OCI-LY1 (cell line): ENCODE data around the gene UGT1A4.

ENCODE experiments used
- H2AFZ ChIP-seq: fragments of 200-600 bp; sonication (generic), shearing (Covaris generic); 2 replicates; pipeline ENCODE4 v1.6.0; 2014; ENCODE audit warnings: antibody characterized with exemption, mild to moderate bottlenecking, low read length
- H3F3A ChIP-seq: fragments of 200-600 bp; sonication (generic), shearing (Covaris generic); 2 replicates; pipeline ENCODE4 v1.6.0; 2014; ENCODE audit warnings: mild to moderate bottlenecking, antibody characterized with exemption, low read length, moderate library complexity; ENCODE audit not compliant: insufficient read depth
- H3K27ac ChIP-seq: fragments of 200-600 bp; sonication (generic); 2 replicates; pipeline ENCODE4 v1.5.1; 2014; ENCODE audit warnings: low read length, mixed run types, mild to moderate bottlenecking, low read depth; ENCODE audit not compliant: poor library complexity, severe bottlenecking
- H3K27me3 ChIP-seq: fragments of 200-600 bp; sonication (generic); 2 replicates; pipeline ENCODE4 v1.6.0; 2014; ENCODE audit warnings: antibody characterized with exemption, mild to moderate bottlenecking, low read length, moderate library complexity; ENCODE audit not compliant: insufficient read depth
- H3K36me3 ChIP-seq: fragments of 200-600 bp; sonication (generic); 2 replicates; pipeline ENCODE4 v1.6.1; 2014; ENCODE audit warnings: mild to moderate bottlenecking, antibody characterized with exemption, low read length, moderate library complexity, mixed read lengths; ENCODE audit not compliant: insufficient read depth
- H3K4me1 ChIP-seq: fragments of 200-600 bp; sonication (generic); 2 replicates; pipeline ENCODE4 v1.5.1; 2014; ENCODE audit warnings: mild to moderate bottlenecking, low read length, moderate library complexity; ENCODE audit not compliant: insufficient read depth, severe bottlenecking
- H3K4me2 ChIP-seq: fragments of 200-600 bp; sonication (generic), shearing (Covaris generic); 2 replicates; pipeline ENCODE4 v1.6.1; 2014; ENCODE audit warnings: low read length
- H3K4me3 ChIP-seq: fragments of 200-600 bp; sonication (generic); 2 replicates; pipeline ENCODE4 v1.5.1; 2014; ENCODE audit warnings: low read length, low read depth, mild to moderate bottlenecking, mixed read lengths; ENCODE audit not compliant: poor library complexity, severe bottlenecking
- H3K79me2 ChIP-seq: fragments of 200-600 bp; shearing (Covaris generic); 2 replicates; pipeline ENCODE4 v1.6.1; 2016; ENCODE audit warnings: mixed run types, low read length, mixed read lengths; ENCODE audit not compliant: insufficient read depth
- H3K9ac ChIP-seq: fragments of 200-600 bp; sonication (generic), shearing (Covaris generic); 2 replicates; pipeline ENCODE4 v1.6.1; 2014; ENCODE audit warnings: mild to moderate bottlenecking, low read length, mixed read lengths
- H3K9me2 ChIP-seq: fragments of 200-600 bp; sonication (generic), shearing (Covaris generic); 2 replicates; pipeline ENCODE4 v1.6.1; 2014; ENCODE audit warnings: low read depth, mild to moderate bottlenecking, low read length, mixed read lengths
- H3K9me3 ChIP-seq: fragments of 200-600 bp; shearing (Covaris generic); 2 replicates; pipeline ENCODE4 v1.6.1; 2014; ENCODE audit warnings: low read length, mixed read lengths
- H4K20me1 ChIP-seq: fragments of 200-600 bp; sonication (generic), shearing (Covaris generic); 2 replicates; pipeline ENCODE4 v1.6.0; 2016; ENCODE audit warnings: mild to moderate bottlenecking, low read length; ENCODE audit not compliant: insufficient read depth
- CTCF ChIP-seq: fragments of 200-600 bp; sonication (generic), shearing (Covaris generic); IDR thresholded peaks from 2 replicates; pipeline ENCODE4 v1.5.1; 2017; ENCODE audit warnings: mild to moderate bottlenecking, antibody characterized with exemption, low read length, moderate library complexity, mixed read lengths
- EZH2 ChIP-seq: fragments of 200-600 bp; sonication (generic), shearing (Covaris generic); IDR thresholded peaks from 2 replicates; pipeline ENCODE4 v1.8.0; 2017; ENCODE audit warnings: borderline replicate concordance, mixed run types, mild to moderate bottlenecking, antibody characterized with exemption, low read length, moderate library complexity, mixed read lengths

The UGT1A4 gene

GRCh38 chr2:233807966-233808935 is 89.7 kb downstream of the UGT1A4 start:
- Histone ChIP-seq H3K27ac (no peak overlapping the region), H2AFZ (no peak overlapping the region), H3K9me3 (no peaks in the 10 kb centered on the region), H3F3A (no peaks in the 10 kb centered on the region), H3K79me2 (no peaks in the 10 kb centered on the region), H3K4me1 (no peaks in the 10 kb centered on the region), H3K4me3 (no peak overlapping the region), H3K4me2 (no peak overlapping the region), H3K9me2 (no peaks in the 10 kb centered on the region), H3K9ac (no peak overlapping the region), H4K20me1 (no peaks in the 10 kb centered on the region), H3K36me3 (no peaks in the 10 kb centered on the region; the same call in 1 of the 2 replicates), H3K27me3 (no peaks in the 10 kb centered on the region)
- no peak for TF ChIP-seq CTCF
- no peak for TF ChIP-seq EZH2

- Histone ChIP-seq H3K9ac (no peak overlapping the region), H3K27me3 (no peaks in the 10 kb centered on the region), H3K9me2 (no peaks in the 10 kb centered on the region), H2AFZ (no peak overlapping the region), H3K79me2 (no peaks in the 10 kb centered on the region), H3K4me1 (no peaks in the 10 kb centered on the region), H4K20me1 (no peaks in the 10 kb centered on the region), H3K9me3 (no peaks in the 10 kb centered on the region), H3K4me2 (no peak overlapping the region), H3K4me3 (no peak overlapping the region), H3F3A (no peaks in the 10 kb centered on the region), H3K36me3 (no peaks in the 10 kb centered on the region; the same call in 1 of the 2 replicates), H3K27ac (no peak overlapping the region)
- no peak for TF ChIP-seq EZH2
- no peak for TF ChIP-seq CTCF
These were observed 91.8 kb downstream of the UGT1A4 start for GRCh38 chr2:233810385-233810784.

GRCh38 chr2:233811087-233811486 is 92.6 kb downstream of the UGT1A4 start:
- H3K4me2 ChIP-seq: no peak overlapping the region

More at GRCh38 chr2:233811087-233811486, 92.6 kb downstream of the UGT1A4 start:
- H4K20me1 ChIP-seq: no peaks in the 10 kb centered on the region
- no peak for TF ChIP-seq CTCF
- no peak for TF ChIP-seq EZH2
- no peaks in the 10 kb centered on the region for H3K27me3 ChIP-seq
- no peaks in the 10 kb centered on the region; the same call in 1 of the 2 replicates for H3K36me3 ChIP-seq
- no peaks in the 10 kb centered on the region for H3K79me2 ChIP-seq
- no peak overlapping the region for H3K27ac ChIP-seq
- no peaks in the 10 kb centered on the region for H3K9me3 ChIP-seq
- H3K9ac ChIP-seq: no peak overlapping the region
- H3K9me2 ChIP-seq: no peaks in the 10 kb centered on the region
- no peaks in the 10 kb centered on the region for H3F3A ChIP-seq
- H3K4me1 ChIP-seq: no peaks in the 10 kb centered on the region
- no peak overlapping the region for H3K4me3 ChIP-seq
- no peak overlapping the region for H2AFZ ChIP-seq
